Measurements from ENCODE around the gene MAGI1.
"Not testable (repeated sequence)": the region's sequence is repeated elsewhere in the genome, so short reads cannot be mapped to it uniquely, and the experiment has no call there.

MAGI1 gene

DNA sequence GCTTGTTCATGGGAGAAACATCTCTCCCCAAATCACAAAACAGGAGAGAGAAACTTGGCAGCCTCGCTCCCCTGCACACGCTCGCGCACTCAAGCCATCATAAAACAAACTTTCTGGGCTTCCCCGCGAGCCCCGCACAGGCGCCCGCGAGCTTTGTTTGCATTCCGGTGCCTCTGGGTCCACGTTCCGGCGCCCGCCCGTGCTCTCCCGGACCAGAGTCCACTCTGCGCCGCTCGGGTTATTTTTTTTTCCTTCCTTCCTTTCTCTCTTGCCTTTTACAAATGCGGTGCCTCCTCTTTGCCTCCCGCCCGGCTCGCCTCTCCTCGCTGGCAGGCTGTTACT, 363 bp downstream of the MAGI1 start:
- no peak for DNase-seq (ENCODE audit: low read depth)

GRCh38 chr3:66037986-66038369, 740 bp downstream of the MAGI1 start:
- no peak for DNase-seq (ENCODE audit: low read depth)

GRCh38 chr3:66037330-66037985, 1.3 kb downstream of the MAGI1 start:
- peak; percentile 47 for DNase-seq (ENCODE audit: low read depth)

DNA sequence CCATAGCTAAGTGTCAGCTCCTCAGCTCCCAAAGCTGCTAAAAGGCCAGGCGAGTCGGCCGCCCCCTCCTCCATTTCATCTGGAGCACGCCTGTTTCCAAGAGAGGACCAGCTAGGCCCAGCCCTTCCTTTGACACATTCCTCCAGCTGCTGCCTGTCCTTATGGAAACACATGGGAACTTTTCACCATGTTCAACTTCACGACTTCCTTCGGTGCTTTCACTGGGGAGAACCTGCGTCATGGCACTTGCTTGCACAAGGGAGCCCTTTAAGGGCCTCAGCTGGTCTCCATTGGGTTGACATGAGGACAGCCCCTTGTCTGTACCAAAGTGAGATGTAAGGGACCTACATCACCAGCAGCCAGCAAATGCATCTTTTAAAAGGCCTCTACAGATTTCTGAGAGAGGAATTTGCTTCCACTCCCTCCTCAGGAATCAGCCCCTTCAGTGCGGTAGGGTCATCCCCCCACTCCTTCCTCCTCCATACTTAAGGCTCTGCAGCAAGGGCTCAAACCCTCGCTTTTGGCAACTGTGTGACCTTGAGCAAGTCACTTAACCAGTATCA, 2.1 kb downstream of the MAGI1 start:
- DNase-seq (ENCODE audit: low read depth) = peak; percentile 35

- DNase-seq (ENCODE audit: low read depth) = peak; percentile 41
These were observed 2.8 kb downstream of the MAGI1 start for GRCh38 chr3:66035763-66036477.

- no peak for DNase-seq (ENCODE audit: low read depth)
These were observed 5.2 kb downstream of the MAGI1 start for GRCh38 chr3:66033241-66034138.

GRCh38 chr3:66031102-66031698, 7.5 kb downstream of the MAGI1 start:
- DNase-seq (ENCODE audit: low read depth) = no peak

DNA sequence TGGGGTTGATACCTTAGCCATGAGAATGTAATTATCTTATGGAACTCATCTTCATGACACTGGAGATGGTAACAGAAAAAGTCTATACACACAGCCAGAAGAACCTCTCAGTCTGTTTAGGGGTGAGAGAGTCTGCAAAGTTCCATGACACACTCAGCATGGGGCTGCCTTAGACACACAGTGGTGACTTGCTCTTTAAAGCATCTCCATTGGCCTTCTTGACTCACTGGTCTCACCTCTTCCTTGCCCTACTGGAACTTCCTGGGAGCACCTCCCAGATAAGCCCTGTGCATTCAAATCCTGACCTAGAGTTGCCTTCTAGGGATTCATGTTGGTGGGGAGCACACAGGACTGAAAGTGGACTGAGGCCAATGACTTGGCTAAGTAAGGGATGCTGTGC, 9.3 kb downstream of the MAGI1 start:
- DNase-seq (ENCODE audit: low read depth) = no peak

DNA sequence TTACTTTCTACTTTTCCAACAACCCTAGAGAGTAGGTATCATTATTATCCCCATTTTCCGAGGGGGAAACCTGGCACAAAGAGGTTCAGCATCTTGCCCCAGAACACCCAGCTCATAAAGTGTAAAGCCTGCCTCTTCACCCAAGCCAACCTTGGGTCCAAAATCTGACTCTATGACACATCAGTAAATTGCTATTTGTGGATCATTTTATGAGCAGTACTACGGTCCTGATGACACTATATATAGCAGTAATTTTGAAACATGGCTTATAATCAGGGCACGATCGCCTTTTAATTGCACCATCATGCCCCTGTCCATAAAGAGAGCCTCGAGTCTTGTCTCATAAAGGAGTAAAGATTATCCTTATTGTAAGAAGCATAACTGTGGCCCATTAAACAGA, 9.7 kb downstream of the MAGI1 start:
- DNase-seq (ENCODE audit: low read depth) = no peak

- no peak for DNase-seq (ENCODE audit: low read depth)
These were observed 10.3 kb downstream of the MAGI1 start for GRCh38 chr3:66028457-66028856.

DNA sequence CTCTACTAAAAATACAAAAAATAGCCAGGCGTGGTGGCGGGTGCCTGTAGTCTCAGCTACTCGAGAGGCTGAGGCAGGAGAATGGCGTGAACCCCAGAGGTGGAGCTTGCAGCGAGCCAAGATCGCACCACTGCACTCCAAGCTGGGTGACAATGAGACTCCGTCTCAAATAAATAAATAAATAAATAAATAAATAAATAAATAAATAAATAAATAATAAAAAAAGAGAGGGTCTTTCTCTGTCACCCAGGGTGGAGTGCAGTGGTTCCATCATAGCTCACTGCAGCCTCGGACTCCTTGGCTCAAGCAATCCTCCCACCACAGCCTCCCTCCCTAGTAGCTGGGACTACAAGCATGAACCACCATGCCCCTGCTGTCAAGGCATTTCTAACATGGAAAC, 11.6 kb downstream of the MAGI1 start:
- DNase-seq (ENCODE audit: low read depth) = not testable (repeated sequence)

DNA sequence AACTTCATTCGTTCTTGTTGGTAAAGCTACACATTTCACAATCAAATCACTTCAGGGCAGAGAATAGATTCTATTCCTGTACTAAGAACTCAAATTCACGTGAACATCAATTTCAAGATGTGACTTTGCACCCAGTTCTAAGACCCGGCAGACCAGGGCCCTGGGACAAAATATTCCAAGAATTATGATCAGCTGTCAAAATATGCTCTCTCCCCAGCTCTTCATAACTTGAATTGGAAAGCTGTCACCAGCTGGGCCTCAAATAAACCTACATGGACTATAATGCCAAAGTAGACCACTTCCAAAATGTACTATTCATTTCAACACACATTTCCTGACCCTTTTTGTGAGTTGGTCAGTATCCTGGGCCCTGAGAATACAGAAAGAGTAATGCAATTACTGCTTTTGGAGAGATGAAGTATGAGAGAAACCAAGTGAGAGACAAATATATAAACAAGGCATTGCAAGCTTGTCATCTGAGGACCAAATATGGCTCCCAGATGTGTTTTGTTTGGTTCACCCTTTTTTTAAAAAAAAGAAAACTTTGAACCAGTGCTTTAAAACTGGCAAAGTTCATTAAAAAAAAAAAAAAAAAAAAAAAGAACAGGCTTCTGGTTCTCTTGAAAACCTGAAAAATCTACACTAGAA, 14.9 kb downstream of the MAGI1 start:
- DNase-seq (ENCODE audit: low read depth) = no peak

DNA sequence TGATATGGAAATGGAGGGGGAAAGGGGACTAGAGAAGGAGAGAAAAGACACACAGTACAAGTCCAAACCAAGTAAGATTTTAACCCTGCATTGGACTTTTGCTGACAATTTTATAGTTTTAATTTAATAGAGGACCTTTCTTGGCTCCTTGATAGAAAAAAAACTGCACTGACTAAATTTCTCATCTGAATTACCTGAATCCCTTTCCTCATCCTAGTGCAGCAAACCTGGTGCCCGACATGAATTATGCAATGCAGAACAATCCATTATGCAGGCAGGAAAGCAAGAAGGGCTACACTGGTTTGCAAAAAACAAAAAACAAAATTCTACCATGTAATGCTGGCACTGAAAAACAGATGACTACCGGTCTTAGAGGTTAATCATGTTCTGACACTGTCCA, 15.5 kb downstream of the MAGI1 start:
- DNase-seq (ENCODE audit: low read depth) = no peak

- DNase-seq (ENCODE audit: low read depth) = no peak
These were observed 17.0 kb downstream of the MAGI1 start for GRCh38 chr3:66021731-66022131.

- no peak for DNase-seq (ENCODE audit: low read depth)
These were observed 18.8 kb downstream of the MAGI1 start for GRCh38 chr3:66019896-66020295.

DNA sequence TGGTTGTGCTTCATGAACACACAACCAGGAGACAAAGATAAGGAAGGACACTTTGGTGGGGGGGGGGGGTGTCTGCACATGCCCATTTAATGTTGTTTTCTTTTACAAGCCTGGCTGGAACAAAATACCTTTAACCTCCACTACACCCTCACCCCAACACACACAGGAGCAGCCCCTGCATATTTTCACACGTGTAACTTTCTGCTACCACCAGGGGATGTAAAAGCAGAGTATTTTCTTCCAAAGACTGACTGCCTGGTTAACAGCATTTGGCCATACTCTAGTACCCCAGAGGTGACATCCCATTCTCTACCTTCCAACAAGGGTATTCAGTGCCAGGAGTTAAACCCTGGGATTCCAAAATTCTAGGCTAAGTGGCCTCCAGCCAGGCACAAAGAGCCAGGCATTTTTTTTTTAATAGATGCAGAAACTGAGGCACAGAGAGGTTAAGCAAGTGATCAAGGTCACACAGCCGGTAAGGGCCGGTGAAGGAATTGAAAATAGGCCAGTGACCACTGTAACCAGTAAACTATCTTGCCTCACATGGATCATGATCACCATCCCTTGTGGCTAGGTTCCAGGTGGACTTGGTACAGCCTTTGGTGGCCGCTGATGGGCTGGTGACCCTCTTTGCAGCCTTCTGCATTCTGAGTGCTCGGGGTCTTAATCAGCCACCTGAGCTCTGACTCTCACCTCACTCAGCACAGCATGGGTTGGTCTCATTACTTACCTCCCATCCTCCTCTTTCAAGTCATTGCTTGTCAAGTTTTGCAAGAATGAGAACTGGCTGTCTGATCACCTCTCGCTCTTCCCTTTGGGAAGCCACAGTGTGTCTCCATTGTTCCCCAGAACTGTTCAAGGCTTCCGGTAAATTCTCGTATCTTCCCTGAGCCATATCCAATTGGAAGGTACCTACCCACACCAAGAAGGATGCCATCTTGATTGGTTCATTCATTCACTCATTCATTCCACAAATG, 20.4 kb downstream of the MAGI1 start:
- no peak for DNase-seq (ENCODE audit: low read depth)

DNA sequence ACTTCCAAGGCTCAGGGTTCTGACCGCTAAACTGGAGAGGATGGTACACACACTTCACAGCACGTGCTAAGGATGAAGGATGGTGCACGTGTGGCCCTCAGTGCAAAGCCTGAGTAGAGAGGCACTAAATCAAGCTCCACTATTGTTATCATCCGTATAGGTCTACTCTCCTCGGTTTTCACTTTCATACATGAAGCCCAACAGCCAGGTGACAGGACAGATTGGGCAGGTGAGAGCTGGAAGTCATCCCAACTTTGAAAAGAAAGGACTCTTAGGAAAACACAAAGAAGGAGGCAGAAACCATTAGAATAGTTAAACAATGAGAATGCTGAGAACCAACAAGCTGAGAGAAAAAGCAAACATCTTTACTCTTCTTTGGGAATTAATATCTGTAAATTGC, 21.1 kb downstream of the MAGI1 start:
- no peak for DNase-seq (ENCODE audit: low read depth)

DNA sequence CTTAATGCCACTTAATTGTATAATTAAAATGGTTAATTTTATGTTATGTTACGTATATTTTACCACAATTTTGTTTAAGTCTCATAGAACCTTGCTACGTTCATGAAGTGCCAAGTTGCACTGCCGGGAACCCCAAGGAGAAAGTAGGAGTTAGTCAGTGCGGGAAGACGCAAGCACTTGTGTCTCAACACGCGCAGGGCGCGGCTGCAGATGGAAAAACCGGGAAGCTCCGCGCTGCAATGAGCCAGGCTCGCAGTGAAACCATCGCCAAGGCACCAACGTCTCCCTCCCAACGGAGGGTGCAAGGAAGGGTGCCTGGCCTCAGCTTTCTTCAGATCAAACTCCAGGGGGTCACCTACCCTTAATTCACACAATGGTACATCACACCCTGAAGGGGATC, 21.6 kb downstream of the MAGI1 start:
- DNase-seq (ENCODE audit: low read depth) = no peak

DNA sequence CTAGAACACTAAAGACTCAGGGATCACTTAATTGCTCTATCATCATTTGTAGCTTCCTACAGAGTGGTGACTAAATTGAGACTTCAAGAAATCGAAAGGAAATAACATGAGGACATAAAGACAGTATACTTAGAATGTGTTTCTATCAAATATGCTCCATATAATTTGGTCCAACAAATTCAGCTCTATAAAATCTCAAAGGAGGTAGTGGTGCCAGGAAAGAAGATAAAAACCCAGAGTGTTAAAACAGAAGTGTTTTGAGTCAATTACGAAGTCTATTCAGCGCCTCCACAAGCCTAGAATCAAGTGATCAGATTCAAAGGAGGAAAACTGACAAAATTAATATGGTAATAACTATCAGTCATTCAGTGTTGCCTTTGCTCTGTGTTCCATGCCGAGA, 22.9 kb downstream of the MAGI1 start:
- no peak for DNase-seq (ENCODE audit: low read depth)

- no peak for DNase-seq (ENCODE audit: low read depth)
These were observed 24.1 kb downstream of the MAGI1 start for GRCh38 chr3:66014651-66015050.

GRCh38 chr3:66014056-66014455, 24.7 kb downstream of the MAGI1 start:
- no peak for DNase-seq (ENCODE audit: low read depth)
